ENCODE measurements around the gene BPTF.
"Not testable (repeated sequence)": the region's sequence is repeated elsewhere in the genome, so short reads cannot be mapped to it uniquely, and the experiment has no call there.

Gene BPTF, protein sequence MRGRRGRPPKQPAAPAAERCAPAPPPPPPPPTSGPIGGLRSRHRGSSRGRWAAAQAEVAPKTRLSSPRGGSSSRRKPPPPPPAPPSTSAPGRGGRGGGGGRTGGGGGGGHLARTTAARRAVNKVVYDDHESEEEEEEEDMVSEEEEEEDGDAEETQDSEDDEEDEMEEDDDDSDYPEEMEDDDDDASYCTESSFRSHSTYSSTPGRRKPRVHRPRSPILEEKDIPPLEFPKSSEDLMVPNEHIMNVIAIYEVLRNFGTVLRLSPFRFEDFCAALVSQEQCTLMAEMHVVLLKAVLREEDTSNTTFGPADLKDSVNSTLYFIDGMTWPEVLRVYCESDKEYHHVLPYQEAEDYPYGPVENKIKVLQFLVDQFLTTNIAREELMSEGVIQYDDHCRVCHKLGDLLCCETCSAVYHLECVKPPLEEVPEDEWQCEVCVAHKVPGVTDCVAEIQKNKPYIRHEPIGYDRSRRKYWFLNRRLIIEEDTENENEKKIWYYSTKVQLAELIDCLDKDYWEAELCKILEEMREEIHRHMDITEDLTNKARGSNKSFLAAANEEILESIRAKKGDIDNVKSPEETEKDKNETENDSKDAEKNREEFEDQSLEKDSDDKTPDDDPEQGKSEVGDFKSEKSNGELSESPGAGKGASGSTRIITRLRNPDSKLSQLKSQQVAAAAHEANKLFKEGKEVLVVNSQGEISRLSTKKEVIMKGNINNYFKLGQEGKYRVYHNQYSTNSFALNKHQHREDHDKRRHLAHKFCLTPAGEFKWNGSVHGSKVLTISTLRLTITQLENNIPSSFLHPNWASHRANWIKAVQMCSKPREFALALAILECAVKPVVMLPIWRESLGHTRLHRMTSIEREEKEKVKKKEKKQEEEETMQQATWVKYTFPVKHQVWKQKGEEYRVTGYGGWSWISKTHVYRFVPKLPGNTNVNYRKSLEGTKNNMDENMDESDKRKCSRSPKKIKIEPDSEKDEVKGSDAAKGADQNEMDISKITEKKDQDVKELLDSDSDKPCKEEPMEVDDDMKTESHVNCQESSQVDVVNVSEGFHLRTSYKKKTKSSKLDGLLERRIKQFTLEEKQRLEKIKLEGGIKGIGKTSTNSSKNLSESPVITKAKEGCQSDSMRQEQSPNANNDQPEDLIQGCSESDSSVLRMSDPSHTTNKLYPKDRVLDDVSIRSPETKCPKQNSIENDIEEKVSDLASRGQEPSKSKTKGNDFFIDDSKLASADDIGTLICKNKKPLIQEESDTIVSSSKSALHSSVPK (N-terminal part only)

DNA sequence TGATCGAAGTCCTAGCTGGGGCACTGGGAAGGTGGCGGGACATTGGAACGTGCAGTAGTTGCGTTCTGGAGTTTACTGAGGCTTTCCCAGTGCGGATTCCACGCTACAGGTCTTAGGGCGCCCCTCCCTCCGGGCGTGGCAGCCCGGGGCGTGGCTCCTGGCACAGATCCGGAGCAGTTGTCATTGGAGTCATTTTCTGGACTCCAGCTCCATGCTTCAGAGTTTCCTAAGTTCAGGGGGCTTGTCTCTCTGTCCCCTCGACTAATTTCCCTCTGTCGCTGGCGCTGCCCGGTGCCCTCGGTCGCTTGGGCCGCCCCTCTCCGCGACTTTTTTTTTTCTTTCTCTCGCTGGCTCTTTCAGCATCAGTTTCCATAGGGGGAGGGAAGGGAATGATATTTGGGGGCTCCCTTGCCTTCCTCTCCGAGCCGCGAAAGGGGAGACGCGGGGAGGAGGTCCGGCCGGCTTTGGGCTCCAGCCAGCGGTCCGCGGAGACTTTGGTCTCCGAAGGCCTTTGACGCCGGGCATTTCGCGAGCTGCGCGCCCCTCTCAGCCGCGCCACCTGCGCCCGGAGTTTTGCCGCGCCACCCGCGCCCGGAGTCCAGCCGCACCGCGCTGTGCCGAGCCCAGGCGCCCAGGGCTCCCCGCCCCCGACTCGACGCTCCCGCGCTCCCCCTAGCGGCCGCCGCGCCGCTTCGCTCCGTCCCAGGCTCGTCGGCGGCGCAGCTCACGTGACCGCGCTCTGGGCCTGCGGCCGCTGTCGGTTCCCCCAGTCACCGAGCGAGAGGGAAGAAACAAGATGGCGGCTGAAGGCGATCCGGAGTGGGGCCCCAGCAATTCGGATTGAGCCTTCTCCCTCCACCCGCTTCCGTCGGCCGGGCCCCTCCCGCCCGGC, at the start of gene BPTF:
BPTF (plus strand) TSS at position 769 of the 892 bp plus-strand sequence. CDS start 222 bp downstream, outside the sequence.
- DNase-seq (ENCODE audit: low spot score) = peak; percentile 90

DNA sequence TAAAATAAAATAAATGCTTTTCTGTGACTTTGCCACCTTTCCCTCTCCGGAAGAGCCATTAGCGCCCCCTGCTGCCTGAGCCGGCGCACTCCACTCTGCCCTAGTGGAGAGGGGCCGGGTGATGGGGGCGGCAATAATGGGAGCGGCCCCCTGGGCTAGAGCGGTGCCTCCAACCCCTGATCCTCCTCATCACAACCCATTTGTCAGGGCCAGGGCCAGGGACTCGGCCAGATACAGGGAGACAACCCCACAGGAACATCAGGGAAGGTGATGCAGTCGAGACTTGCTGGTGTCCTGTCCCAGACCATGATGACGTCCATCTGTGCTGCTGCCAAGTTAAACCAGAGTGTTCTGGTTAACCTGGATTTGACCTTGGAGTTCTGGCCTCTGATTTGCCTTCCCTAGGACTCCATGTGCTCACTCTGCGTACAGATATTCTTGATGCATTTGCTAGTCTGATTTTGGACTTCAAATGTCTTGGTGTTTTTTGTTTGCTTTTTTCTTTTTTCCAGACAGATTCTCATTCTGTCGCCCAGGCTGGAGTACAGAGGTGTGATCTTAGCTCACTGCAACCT, 46.1 kb upstream of the BPTF start:
- DNase-seq (ENCODE audit: low spot score) = peak; percentile 42

DNA sequence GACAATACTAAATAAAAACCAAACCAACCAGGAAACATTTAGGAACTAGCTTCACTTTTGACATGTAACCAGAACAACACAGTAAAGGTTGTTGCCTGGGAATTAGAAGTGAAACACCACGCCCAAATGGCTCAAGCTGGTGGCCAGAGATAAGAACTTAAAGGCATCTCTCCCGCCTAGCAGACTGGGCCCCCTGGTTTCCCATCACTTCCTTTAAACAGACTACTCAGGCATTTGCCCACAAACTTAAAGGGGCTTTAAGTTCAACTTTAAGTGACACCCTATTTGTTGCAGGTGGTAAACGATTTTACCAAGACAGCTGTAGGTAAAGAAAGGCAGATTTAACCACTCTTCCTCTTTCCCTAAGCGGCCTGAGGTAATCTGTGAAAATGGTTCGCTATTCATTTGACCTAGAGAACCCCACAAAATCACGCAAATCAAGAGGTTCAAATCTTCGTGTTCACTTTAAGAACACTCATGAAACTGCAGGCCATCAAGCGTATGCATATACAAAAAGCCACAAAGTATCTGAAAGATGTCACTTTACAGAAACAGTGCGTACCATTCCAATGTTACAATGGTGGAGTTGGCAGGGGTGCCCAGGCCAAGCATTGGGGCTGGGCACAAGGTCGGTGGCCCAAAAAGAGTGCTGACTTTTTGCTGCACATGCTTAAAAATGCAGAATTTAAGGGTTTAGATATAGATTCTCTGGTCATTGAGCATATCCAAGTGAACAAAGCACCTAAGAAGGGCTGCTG, 40.8 kb upstream of the BPTF start:
- no peak for DNase-seq (ENCODE audit: low spot score)

DNA sequence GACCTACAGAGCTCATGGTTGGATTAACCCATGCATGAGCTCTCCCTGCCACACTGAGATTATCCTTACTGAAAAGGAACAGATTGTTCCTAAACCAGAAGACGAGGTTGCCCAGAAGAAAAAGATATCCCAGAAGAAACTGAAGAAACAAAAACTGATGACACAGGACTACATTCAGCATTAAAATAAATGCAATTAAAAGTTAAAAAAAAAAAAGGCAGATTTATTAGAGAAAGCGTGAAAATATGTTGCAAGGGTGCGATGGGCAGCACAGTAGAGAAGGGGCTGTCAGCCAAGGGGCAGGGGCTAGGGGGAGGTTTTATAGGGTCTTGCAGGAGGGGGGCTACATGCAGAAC, 40.2 kb upstream of the BPTF start:
- no peak for DNase-seq (ENCODE audit: low spot score)

DNA sequence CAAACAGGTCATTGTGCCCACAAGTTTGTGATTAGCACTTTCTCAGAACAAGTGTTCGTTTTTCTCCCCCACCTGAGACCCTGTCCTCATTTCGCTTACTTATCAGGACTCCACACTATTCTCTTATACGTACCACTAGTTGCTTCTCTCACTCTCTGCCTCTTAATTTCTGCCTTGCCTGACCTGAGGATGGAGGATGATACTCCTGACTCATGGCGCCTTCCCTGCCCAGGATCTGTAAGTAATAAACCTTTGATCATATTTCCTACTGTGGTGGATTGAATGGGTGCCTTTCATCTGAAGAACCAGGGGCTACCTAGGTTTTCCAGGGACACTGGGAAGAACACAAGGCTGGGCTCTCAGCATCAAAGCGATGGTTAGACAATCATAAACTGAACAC, 39.8 kb upstream of the BPTF start:
- DNase-seq (ENCODE audit: low spot score) = no peak

DNA sequence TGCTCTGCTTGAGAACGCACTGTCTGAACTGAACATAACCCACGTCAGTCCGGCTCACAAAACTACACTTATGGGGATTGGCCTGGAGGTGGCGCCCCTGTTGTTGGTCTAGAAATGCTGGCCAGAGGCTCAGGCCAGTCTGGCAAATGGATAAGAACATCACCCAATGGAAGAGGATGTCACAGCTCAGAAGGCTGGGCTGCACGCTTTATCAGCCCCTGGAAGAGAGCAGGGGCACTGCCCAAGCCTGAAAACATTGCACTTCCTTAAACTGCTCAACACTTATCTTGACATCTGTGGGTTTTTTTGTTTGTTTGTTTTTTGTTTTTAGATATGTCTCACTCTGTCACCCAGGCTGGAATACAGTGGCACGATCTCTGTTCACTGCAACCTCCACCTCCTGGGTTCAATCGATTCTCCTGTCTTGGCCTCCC, 24.8 kb upstream of the BPTF start:
- DNase-seq (ENCODE audit: low spot score) = peak; percentile 68

DNA sequence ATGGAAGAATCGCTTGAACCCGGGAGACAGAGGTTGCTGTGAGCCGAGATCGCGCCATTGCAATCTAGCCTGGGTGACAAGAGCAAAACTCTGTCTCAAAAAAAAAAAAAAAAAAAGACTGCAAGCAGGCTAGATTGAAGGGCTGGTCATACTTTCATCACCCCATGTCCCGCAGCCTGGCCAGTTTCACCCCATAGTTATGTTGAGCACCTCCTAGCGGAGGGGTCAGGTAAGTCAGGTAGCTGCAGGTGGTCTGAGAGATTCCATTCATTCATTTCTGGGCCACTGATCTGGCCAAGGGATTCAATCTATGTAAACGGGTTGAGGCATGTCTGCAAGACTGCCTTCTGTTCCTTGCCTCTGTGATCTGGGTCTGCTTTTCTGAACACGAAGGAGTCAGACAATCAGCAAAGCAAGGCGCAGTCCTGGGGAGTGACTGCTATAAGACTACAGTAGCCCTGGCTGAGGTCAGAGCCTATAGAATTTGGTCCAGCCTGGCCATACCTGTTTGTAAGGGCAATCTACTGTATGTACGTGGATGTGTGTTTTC, 23.6 kb upstream of the BPTF start:
- DNase-seq (ENCODE audit: low spot score) = no peak

DNA sequence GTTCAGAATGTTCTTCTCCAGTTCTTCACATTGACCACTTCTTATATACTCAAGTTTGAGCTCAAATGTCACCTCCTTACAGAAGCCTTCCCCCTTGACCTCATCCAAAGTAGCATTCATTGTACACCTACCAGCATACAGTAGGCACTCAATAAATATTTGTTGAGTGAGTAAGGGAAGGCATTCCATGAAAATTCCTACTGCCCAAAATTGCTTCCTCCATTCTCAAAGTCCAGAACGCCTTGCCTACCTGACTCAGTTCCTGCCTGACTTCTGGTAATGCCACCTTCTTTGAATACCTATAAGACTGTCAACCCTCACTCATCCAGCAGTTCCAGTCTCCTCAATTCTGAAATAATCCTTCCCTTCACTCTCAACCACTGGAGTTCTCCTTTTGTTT, 14.8 kb upstream of the BPTF start:
- DNase-seq (ENCODE audit: low spot score) = no peak

DNA sequence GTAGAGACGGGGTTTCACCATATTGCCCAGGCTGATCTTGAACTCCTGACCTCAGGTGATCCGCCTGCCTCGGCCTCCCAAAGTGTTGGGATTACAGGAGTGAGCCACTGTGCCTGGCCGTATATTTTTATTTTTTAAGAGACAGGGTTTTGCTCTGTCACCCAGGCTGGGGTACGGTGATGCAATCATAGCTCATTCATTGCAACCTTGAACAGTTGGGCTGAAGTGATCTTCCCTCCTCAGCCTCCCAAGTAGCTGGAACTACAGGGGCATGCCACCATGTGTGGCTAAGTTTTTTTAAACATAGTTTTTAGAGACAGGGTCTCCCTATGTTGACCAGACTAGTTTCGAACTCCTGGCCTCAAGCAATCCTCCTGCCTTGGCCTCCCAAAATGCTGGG, 12.9 kb upstream of the BPTF start:
- DNase-seq (ENCODE audit: low spot score) = not testable (repeated sequence)

DNA sequence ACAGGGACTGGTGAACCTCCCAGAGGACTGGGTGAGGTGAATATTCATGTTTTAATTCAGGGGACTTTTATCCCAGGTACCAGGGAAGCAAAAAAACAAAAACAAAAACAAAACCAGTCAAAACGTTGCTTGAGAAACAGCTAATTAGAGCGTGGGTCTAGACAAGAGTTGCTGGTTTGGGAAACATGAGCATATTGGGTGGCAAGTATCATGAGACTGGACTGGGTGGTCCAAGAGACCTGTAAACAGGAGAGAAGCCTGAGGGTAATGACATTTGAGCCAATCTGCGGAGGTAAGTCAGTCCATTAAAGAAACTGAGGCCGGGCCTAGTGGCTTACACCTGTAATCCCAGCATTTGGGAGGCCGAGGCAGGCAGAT, 11.5 kb upstream of the BPTF start:
- no peak for DNase-seq (ENCODE audit: low spot score)

DNA sequence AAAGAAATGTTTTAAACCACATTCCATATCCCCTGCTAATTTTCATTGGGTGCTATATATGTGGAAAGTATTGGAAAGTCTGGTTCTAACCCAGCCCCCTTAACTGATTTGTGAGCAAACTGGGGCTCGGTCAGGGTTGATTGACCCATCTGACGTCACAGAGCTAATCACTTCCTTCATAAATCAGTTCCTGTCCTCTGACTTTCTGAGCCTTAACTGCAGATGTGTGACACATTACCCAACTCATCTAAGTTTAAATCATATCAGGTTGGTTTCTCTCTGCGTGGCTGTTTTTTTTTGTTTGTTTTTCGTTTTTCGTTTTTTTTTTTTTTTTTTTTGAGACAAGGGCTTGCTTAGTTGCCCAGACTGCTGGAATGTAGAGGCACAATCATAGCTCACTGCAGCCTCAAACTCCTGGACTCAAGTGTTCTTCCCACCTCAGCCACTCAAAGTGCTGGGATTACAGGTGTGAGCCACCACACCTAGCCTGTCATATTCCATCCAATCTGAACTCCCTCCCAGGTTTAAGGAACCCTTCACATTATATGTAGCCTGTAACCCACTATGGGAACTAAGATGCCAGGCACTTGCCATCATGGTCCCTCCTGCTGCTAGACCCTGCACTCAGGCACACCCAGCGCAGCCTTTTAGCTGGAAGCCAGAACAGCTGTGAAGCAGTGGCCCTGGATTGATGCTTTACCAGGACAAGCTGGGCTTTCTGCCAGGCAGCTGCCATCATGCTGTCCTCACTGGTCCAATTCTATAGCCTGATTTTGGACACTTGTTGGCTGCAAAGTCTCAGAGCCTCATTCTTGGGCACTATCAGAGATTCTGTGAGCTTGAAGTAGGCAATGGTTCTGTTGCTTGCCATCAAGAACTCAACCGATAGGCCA, 6.9 kb upstream of the BPTF start:
- no peak for DNase-seq (ENCODE audit: low spot score)

DNA sequence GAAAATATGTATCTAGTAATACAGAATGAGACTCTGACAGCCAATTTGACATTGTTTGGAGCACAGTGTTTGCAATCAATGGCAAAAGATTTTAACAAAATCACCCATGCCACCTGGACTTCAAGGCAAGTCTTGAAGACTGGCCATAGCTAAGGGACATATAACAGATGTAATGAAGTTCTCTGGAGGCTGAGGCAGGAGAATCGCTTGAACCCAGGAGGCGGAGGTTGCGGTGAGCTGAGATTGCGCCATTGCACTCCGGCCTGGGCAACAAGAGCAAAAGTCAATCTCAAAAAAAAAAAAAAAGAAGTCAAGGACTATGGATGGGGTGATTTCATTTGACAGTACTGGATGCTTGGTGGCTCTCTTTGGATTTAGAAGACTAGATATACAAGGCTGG, 5.6 kb upstream of the BPTF start:
- no peak for DNase-seq (ENCODE audit: low spot score)

DNA sequence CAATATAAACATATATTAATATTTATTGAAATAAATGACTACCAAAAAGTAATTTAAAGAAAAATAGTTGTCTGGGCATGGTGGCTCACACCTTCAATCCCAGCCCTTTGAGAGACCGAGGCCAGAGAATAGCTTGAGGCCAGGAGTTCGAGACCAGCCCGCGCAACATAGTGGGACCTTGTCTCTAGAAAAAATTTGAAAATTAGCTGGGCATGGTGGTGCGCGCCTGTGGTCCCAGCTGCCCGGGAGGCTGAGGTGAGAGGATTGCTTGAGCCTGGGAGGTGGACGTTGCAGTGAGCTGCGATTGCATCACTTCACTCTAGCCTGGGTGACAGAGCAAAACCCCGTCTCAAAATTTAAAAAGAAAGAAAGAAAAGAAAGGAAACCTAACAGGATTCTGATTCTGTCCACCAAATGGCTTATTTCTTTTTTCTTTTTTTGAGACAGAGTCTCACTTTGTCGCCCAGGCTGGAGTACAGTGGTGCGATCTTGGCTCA, 3.4 kb upstream of the BPTF start:
- DNase-seq (ENCODE audit: low spot score) = no peak

DNA sequence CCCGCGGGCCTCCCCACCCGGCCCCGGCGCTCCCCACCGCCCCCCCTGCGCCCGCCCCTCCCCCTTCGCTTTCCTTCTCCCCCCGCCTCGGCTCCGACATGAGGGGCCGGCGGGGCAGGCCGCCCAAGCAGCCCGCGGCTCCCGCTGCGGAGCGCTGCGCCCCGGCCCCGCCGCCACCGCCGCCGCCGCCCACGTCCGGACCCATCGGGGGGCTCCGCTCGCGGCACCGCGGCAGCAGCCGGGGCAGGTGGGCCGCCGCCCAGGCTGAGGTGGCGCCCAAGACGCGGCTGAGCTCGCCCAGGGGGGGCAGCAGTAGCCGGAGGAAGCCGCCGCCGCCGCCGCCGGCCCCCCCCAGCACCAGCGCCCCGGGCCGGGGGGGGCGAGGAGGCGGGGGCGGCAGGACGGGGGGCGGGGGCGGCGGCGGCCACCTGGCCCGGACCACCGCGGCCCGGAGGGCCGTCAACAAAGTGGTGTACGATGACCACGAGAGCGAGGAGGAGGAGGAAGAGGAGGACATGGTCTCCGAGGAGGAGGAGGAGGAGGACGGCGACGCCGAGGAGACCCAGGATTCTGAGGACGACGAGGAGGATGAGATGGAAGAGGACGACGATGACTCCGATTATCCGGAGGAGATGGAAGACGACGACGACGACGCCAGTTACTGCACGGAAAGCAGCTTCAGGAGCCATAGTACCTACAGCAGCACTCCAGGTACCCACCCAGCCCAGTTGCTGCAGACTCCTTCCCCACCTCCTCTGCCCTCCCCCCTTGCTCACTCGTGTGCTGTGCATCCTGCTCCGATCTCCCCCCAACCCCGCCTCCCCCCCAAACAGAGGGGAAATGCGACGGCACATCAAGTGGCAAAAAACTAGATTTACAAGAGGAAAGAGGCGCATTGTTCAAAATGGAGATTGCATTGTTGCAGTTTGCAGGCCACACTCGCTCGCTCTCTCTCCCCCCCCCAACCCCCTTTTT, 611 bp downstream of the BPTF start:
- peak; percentile 54 for DNase-seq (ENCODE audit: low spot score)

DNA sequence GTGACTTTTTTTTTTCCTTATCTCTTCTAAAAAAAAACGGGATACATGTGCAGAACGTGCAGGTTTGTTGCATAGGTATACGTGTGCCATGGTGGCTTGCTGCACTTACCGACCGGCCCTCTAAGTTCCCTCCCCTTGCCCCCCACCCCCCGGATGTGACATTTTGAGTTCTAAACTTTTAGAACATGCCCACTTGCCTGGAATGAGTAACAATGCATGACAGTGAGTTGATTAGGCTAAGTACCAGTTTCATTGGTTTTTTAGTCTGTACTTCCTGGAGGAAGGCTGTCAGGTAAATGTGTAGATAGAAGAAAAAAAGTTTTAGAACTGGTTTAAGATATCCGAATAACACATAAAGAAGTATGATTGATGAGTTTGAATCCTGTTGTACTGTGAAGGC, 4.0 kb downstream of the BPTF start:
- DNase-seq (ENCODE audit: low spot score) = no peak

DNA sequence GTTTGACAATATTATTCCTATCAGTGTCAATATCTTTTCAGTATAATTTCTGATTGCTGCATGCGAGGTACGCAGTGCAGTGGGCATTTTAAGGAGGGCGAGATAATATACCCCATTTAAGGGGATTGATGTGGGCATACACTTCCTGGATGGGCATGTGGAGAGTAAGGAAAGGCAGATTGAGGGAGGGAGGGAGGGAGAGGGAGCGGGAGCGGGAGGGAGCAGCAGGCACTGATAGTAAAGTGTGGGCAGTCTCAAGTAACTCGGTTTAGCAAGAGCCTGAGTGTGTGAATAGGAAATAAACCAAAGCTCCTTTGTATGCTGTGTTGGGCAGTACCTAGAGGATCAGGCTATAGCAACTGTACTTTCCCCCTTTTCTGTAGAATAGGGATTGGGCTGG, 5.1 kb downstream of the BPTF start:
- DNase-seq (ENCODE audit: low spot score) = no peak

DNA sequence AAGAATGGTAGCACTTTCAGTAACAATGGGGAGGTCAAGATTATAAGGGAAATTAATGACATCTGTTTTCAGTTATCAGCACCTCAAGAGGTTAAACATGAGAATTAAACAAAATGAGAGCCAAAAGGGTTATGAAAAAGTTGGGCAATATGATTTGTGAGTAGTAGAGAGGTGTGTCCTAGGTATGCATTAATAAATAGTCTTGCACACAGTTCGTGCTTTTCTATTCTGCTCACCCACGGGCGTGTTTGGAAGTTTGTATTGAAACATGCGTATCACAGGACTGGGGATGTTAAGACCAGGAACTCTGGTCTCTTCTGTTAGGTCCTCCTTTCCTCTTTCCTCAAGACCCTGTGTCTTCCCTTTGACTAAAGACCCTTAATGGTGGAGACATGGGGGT, 6.0 kb downstream of the BPTF start:
- DNase-seq (ENCODE audit: low spot score) = no peak

DNA sequence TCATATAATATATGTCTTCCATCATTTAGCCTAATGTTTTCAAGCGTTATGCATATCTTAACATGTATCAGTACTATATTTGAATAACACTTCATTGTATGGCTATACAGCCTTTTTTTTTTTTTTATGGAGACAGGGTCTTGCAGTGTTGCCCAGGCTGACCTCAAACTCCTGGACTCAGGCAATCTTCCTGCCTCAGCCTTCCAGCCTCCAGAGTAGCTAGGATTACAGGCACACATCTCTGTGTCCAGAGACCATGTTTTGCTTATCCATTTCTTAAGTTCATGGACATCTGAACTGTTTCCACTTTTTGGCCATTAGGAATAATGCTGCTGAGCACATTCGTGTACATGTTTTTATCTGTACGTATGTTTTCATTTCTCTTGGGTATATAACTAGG, 7.8 kb downstream of the BPTF start:
- DNase-seq (ENCODE audit: low spot score) = no peak

Measured in cerebellar cortex (tissue), 1 donor.